GM18498 (cell line): ENCODE data around the gene TLR3.
A peak's percentile ranks its signal among the peaks of the same experiment; 100 is the strongest.

Source experiments
- ATAC-seq: cut with Tn5 transposase; IDR thresholded peaks from one replicate; pipeline ENCODE4 v1.9.1; 2021; ENCODE audit warnings: mild to moderate bottlenecking, moderate library complexity; ENCODE audit not compliant: unreplicated experiment

Gene TLR3

GRCh38 chr4:186104890-186105646, 36.1 kb downstream of the TLR3 start:
- peak; percentile 46 for ATAC-seq

DNA sequence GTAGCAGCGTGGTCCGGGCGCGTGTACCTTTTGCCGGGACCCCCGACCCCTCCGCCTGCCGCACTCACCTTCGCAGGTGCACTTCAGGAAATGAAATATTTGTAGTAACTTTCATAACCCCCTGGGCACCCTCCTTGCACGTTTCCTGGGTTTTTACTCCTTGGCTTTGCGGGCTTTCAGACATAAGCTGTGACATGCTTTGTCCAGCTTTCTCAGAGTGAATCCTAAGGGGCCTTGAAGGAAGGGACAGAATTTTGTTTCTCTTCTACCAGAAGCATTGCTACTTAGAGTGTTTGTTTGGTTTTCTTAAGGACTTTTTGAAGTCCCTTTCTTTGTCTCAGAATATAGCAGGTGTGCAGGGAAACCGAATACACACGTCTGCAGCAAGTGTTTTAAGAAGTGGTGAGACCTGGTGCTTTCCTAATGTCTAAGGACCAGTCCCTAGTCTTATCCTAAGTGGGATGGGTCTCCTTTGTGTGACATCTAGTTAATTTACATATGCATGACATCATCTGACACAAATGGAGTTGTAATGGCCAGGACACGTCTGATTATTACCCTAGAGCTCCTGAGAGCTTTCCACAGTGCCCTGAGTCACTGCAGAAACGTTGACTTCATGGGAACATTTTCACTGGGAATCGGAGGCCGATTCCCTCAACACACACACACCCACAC, 36.8 kb downstream of the TLR3 start:
- no peak for ATAC-seq

DNA sequence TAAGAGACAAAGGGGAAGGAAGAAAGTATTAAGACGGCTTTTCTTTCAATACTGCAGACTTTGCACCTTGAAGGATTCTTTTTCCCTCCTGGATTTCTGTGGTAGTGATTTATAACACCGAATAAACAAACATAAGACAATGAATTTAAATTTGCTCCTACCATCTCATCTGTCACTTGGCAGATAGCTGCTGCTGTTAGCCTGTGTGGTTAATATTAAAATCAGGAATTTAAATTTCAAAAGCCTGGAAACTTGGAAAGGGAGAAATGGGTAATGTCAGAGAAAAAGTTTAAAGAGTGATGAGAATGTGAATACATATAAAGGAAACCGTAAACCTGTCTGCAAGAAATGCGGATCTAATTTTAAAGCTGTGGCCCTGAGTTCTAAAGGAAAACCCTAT, 39.0 kb downstream of the TLR3 start:
- ATAC-seq, result no peak

GRCh38 chr4:186108391-186108790, 39.4 kb downstream of the TLR3 start:
- ATAC-seq, result no peak

GRCh38 chr4:186109245-186109644, 40.3 kb downstream of the TLR3 start:
- ATAC-seq, result no peak

- no peak for ATAC-seq
These were observed 47.7 kb downstream of the TLR3 start for GRCh38 chr4:186116697-186117096.

DNA sequence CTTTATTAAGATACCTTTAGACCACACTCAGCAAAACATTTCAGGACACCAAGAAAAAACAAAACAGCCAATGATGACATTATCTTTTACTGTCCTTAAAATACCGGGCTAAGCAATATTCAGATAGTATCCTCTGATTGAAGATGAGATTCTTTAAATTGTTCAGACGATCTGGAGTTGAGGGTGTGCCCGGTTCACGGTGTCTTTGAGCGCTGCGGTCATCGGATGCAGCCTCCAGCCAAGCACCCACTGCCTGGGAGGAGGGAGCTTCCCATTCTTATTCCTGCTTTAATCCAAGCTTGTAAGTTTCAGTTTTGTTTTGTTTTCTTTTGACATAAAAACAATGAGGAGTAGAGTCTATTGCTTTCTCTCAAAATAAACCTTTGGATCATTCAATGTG, 49.6 kb downstream of the TLR3 start:
- no peak for ATAC-seq

GRCh38 chr4:186121057-186121456, 52.1 kb downstream of the TLR3 start:
- ATAC-seq, result no peak

GRCh38 chr4:186128842-186129241, 59.9 kb downstream of the TLR3 start:
- ATAC-seq, result no peak

- ATAC-seq, result no peak
These were observed 63.0 kb downstream of the TLR3 start for GRCh38 chr4:186131935-186132334.

DNA sequence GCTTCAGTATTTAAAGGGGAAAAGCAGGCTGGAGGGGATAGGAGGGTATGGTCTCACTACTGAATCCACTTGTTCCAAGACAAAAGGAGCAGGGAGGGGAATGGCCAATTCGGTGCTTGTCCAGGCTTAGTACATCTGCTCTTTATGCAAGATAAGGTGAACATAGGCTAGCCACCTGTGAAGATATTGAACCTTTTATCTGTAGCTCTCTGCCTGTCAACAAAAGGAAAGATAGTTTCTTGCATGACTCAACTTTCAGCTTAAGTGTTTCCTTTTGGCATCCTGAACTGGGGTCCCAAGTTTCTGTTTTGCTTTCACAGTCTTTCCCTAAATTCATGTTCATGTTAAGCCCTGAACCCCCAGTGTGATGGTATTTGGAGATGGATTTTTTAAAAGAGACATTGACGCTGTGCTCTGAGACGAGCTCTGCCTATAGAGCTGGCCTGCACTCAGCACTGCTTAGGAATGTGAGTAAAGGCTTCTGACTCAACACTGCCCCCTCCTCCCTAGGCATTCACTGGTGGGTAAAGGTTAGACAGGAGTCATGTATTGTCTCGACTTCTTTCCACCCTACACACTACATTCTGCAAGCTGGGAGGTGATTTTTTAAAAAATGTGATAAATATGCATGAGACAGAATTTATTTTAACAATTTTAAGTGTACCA, 63.8 kb downstream of the TLR3 start:
- peak; percentile 36 for ATAC-seq

GRCh38 chr4:186134257-186134656, 65.3 kb downstream of the TLR3 start:
- ATAC-seq, result peak; percentile 99

GRCh38 chr4:186134861-186135260, 65.9 kb downstream of the TLR3 start:
- no peak for ATAC-seq

- ATAC-seq, result no peak
These were observed 68.3 kb downstream of the TLR3 start for GRCh38 chr4:186137196-186137794.
